ENCODE results near the gene KLK6.
A peak's percentile ranks its signal among the peaks of the same experiment; 100 is the strongest.

KLK6 gene

DNA sequence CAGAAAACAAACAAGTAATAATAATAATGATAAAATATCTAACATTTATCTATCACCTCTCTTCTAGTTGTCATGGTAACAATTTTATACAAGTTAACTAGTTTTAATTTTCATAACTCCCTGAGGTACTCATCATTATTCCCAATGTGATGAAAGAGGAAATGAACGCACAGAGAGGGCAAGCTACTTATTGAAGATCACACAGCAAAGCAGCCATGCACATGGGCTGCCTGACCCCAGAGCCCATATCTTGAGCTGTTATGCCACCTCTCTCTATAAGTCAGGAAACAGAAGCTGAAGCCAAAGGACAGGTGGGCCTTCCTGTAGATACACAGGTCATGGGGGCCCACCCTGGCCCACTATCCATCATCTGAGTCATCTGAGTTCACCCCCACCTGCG is 53.3 kb downstream of the KLK6 start:
- DNase-seq (ENCODE audit: insufficient read length, low spot score) (no peak), FAIRE-seq (no peak)
- TF ChIP-seq POLR2A (IDR thresholded peaks at IDR 0.05; ENCODE audit: low read depth, low read length) = no peak
- no peak for TF ChIP-seq SPI1 (IDR thresholded peaks at IDR 0.05; ENCODE audit: low read depth, low read length)
- TF ChIP-seq POLR2AphosphoS5 (IDR thresholded peaks at IDR 0.05; ENCODE audit: low read depth, low read length) = no peak
- TF ChIP-seq POU2F2 (IDR thresholded peaks at IDR 0.05; ENCODE audit: low read depth, low read length) = no peak
- no peak for TF ChIP-seq TAF1 (IDR thresholded peaks at IDR 0.05; ENCODE audit: low read depth, low read length)
- no peak for TF ChIP-seq PAX5 (IDR thresholded peaks at IDR 0.05; ENCODE audit: insufficient read depth, low read length, severe bottlenecking)

DNA sequence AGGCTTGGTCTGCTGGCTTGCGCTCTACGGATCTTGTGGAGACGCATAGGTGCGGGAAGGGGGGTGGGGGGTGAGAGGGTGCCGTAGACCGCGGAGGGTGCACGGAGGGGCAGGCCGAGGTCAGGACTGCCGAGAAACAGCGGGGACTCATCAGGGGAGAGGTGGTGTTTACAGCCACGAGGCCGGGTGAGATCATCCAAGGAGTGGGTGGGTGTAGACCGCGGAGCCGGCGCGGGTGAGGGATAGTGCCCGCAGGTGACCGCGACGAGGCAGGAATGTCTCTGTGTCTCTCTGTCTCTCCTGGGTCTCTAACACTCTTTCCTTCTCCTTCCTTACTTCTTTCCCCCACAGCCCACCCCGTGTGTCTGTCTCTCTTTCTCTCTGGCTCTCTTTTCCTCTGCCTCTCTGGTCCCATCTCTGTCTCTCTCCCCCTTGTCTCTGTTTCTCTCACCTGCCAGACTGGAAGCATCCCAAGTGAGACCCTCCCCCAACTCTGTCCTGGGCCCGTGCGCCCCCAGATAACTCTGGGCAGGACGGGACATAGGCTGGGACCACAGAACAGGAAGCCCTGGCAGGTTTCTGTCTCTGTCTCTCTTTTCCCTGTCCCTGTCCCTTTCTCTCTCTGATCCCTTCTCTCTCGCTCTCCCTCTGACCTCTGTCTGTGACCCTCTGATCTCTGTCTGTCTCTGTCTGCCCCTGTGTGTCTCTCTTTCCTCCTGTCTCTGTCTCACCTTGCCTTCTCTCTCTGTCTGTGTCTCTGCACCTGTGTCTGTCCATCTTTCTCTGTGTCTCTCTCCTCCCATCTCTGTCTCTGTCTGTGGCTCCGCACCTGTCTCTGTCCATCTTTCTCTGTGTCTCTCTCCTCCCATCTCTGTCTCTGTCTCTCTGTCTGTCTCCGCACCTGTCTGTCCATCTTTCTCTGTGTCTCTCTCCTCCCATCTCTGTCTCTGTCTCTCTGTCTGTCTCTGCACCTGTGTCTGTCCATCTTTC is 56.4 kb downstream of the KLK6 start:
- TF ChIP-seq SPI1 (IDR thresholded peaks at IDR 0.05; ENCODE audit: low read depth, low read length) = no peak
- peak; percentile 33 for FAIRE-seq
- DNase-seq (ENCODE audit: insufficient read length, low spot score) = no peak

DNA sequence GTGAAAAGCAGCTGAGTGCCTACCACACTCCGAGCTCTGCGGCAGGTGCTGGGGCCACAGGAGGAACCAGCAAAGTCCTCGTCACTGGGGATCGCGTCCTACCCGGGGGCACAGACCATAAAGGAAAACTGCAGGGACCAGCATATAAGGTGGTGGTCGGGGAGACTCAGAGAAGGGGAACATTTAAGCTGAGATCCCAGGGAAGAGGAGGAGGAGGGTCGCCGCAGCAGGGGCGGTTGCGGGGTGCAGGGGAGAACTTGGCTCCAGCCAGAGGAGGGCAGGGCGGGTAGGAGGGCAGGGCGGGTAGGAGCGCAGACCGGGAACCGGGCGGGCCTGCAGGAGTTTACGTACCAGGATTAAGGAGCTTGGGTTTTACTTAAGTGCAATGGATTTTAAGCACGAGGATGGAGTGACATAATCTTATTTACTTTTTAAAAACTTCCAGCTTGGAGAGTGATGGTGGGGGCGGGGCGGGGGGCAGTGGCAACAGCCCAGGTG is 57.2 kb downstream of the KLK6 start:
- FAIRE-seq (no peak), DNase-seq (ENCODE audit: insufficient read length, low spot score) (no peak)
- TF ChIP-seq PAX5 (IDR thresholded peaks at IDR 0.05; ENCODE audit: insufficient read depth, low read length, severe bottlenecking) = no peak
- no peak for TF ChIP-seq POLR2AphosphoS5 (IDR thresholded peaks at IDR 0.05; ENCODE audit: low read depth, low read length)
- TF ChIP-seq SPI1 (IDR thresholded peaks at IDR 0.05; ENCODE audit: low read depth, low read length) = no peak
- TF ChIP-seq TAF1 (IDR thresholded peaks at IDR 0.05; ENCODE audit: low read depth, low read length) = no peak
- no peak for TF ChIP-seq POLR2A (IDR thresholded peaks at IDR 0.05; ENCODE audit: low read depth, low read length)
- TF ChIP-seq POU2F2 (IDR thresholded peaks at IDR 0.05; ENCODE audit: low read depth, low read length) = no peak

DNA sequence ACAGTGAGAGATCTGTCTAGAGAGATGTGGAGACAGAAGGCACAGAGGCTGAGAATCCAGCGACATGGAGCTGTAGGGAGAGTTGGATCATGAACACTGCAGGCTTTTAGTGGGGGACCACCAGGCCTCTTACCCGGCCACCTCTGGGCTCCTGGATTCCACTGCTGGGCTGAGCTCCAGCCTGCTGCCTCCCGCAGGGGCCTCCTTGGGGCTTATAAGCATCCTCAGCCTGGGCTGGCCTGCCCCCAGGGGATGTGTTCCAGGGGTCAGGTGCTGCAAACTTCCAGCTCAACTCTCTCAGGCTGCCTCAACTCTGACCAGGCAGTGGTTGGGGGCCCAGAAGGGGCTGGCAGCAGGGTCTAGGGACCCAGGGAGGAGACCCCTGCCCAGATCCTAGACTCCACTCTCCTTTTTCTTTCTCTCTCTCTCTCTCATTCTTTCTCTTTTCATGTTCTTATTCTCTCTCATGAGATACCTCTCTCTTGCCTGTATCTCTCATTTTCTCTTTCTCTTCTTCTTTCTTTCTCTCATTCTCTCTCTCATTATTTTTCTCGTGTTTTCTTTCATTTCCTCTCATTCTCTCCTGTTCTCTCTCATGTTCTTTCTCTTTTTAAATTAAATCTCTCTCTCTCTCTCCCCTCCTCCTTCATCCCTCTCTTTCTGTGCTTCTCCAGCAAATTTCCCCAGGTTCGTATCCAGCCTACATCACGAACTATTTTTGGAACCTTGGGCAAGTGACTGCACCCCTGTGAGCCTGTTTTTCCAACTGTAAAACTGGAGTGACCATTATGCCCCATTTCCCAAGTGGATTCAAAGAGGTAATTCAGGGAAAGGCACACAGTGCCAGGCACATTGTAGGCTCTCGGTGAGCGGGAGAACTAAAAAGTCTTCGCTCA is 57.9 kb downstream of the KLK6 start, which contains the start of gene KLK4:
Gene KLK4, minus strand, starts transcription at position 190 of the 896 bp plus-strand sequence. CDS start 657 bp downstream, outside the sequence.
- DNase-seq (ENCODE audit: insufficient read length, low spot score) (no peak), FAIRE-seq (no peak)
- TF ChIP-seq POLR2AphosphoS5 (IDR thresholded peaks at IDR 0.05; ENCODE audit: low read depth, low read length) (no peak), SPI1 (IDR thresholded peaks at IDR 0.05; ENCODE audit: low read depth, low read length) (no peak), POLR2A (IDR thresholded peaks at IDR 0.05; ENCODE audit: low read depth, low read length) (no peak), POU2F2 (IDR thresholded peaks at IDR 0.05; ENCODE audit: low read depth, low read length) (no peak), PAX5 (IDR thresholded peaks at IDR 0.05; ENCODE audit: insufficient read depth, low read length, severe bottlenecking) (no peak), TAF1 (IDR thresholded peaks at IDR 0.05; ENCODE audit: low read depth, low read length) (no peak)

DNA sequence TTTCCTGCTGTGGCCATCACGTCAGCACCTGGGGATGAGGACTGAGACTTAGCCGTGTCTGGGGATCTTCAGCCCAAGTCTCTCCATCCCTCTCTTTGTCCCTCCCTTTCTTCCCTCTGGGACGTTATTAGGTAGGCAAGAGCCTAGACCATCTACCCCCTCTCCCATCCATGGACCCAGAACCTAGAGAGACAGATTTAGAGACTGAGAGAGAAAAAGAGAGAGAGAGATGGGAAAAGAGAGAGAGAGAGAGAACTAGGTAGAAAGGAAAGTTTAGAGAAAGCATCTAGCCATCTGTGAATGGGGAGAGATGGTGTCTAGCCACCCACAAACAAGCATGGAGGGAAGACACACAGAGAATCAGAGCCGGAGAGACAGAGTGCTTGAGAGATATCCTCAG is 58.7 kb downstream of the KLK6 start:
- TF ChIP-seq POU2F2 (IDR thresholded peaks at IDR 0.05; ENCODE audit: low read depth, low read length) = no peak
- TF ChIP-seq SPI1 (IDR thresholded peaks at IDR 0.05; ENCODE audit: low read depth, low read length) = no peak
- TF ChIP-seq POLR2A (IDR thresholded peaks at IDR 0.05; ENCODE audit: low read depth, low read length) = no peak
- DNase-seq (ENCODE audit: insufficient read length, low spot score) (no peak), FAIRE-seq (no peak)

DNA sequence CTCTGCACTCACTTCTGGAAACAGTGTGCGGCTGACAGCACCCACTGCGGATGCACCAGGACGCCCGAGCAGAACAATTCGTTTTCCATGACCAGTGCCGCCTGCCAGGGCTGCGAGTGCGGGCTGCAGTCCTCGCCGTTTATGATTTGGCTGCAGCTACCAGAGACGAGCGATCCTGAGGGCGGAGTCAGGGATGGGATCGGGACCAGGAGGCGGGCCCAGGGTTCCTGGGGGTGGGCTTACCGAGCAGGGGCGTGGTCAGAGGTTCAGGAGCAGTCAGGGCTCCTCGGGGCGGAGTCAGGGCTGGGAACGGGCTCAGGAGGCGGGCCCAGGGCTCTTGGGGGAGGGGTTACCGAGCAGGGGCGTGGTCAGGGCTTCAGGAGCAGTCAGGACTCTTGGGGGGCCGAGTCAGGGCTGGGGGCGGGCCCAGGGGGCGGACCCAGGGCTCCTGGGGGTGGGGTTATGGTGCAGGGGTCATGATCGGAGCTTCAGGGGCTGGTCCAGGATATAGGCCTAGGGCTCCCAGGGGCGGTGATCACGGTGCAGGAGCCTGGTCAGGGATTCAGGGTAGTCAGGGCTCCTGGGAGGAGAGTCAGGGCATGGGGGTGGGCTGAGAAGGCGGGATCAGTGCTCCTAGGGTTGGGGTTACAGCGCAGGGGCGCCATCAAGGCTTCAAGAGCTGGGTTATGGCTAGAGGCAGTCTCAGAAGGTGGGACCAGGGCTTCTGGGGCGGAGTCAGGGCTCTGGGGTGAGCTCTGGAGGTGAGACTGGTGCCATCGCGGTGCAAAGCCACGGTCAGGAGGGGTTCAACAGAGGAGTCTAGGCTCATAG is 59.9 kb downstream of the KLK6 start:
- DNase-seq (ENCODE audit: insufficient read length, low spot score) (peak; percentile 39), FAIRE-seq (no peak)
- TF ChIP-seq POU2F2 (IDR thresholded peaks at IDR 0.05; ENCODE audit: low read depth, low read length) (no peak), POLR2AphosphoS5 (IDR thresholded peaks at IDR 0.05; ENCODE audit: low read depth, low read length) (no peak), POLR2A (IDR thresholded peaks at IDR 0.05; ENCODE audit: low read depth, low read length) (no peak), TAF1 (IDR thresholded peaks at IDR 0.05; ENCODE audit: low read depth, low read length) (no peak), SPI1 (IDR thresholded peaks at IDR 0.05; ENCODE audit: low read depth, low read length) (no peak), PAX5 (IDR thresholded peaks at IDR 0.05; ENCODE audit: insufficient read depth, low read length, severe bottlenecking) (no peak)
